ENCODE measurements around the gene KCND1. TPM values are rescaled to one million over a fixed set of nuclear protein-coding genes. Genes with fewer than 3 reads are reported as not detected.

The KCND1 gene
- total RNA-seq, 3 donors from 2014 or later (not counting 1 experiment from before 2014, with no cell fraction given), result 2.7 to 3.6 (median 3.0) TPM

- Histone ChIP-seq H3K27ac (ENCODE audit: low read length) (no peak overlapping the region), H3K27me3 (ENCODE audit: control insufficient read depth, insufficient read depth, low read length) (no peaks in the 10 kb centered on the region), H3K4me1 (ENCODE audit: control insufficient read depth, insufficient read depth, low read length) (peaks cover 22% of the 10 kb centered on the region), H3K36me3 (ENCODE audit: control insufficient read depth, insufficient read depth, low read length) (peaks cover 3% of the 10 kb centered on the region), H3K4me3 (ENCODE audit: low read length) (no peak overlapping the region), H3K9me3 (ENCODE audit: control insufficient read depth, insufficient read depth, low read length) (no peaks in the 10 kb centered on the region)
- DNase-seq, result no peak
- ATAC-seq, result no peak
- Mint-ChIP-seq H3K4me3 (no peak overlapping the region), H3K4me1 (peaks cover 12 to 21% of the 10 kb centered on the region in 2 donors), H3K27me3 (ENCODE audit: low read depth in 2 of 2) (no peaks in the 10 kb centered on the region), H3K36me3 (no peaks in the 10 kb centered on the region), H3K9me3 (no peaks in the 10 kb centered on the region), H3K27ac (peak overlapping the region in 1 of 2 donors; percentile 70)
- 100% methylated on average over 2 of the region's 5 CpGs for WGBS (ENCODE audit: insufficient coverage)
- intact Hi-C loops (cut with micrococcal nuclease), result loop anchor here (2.0 to 10.0 kb wide), 2 partner anchors 39 to 89 kb away; partner anchors contain the start of genes PIM2, SLC35A2 and TFE3
- TF ChIP-seq, protein P1, sequence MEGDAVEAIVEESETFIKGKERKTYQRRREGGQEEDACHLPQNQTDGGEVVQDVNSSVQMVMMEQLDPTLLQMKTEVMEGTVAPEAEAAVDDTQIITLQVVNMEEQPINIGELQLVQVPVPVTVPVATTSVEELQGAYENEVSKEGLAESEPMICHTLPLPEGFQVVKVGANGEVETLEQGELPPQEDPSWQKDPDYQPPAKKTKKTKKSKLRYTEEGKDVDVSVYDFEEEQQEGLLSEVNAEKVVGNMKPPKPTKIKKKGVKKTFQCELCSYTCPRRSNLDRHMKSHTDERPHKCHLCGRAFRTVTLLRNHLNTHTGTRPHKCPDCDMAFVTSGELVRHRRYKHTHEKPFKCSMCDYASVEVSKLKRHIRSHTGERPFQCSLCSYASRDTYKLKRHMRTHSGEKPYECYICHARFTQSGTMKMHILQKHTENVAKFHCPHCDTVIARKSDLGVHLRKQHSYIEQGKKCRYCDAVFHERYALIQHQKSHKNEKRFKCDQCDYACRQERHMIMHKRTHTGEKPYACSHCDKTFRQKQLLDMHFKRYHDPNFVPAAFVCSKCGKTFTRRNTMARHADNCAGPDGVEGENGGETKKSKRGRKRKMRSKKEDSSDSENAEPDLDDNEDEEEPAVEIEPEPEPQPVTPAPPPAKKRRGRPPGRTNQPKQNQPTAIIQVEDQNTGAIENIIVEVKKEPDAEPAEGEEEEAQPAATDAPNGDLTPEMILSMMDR (IDR thresholded peaks at IDR 0.05), result no peak
These were observed 32.1 kb upstream of the KCND1 start for GRCh38 chrX:49003696-49004095.

DNA sequence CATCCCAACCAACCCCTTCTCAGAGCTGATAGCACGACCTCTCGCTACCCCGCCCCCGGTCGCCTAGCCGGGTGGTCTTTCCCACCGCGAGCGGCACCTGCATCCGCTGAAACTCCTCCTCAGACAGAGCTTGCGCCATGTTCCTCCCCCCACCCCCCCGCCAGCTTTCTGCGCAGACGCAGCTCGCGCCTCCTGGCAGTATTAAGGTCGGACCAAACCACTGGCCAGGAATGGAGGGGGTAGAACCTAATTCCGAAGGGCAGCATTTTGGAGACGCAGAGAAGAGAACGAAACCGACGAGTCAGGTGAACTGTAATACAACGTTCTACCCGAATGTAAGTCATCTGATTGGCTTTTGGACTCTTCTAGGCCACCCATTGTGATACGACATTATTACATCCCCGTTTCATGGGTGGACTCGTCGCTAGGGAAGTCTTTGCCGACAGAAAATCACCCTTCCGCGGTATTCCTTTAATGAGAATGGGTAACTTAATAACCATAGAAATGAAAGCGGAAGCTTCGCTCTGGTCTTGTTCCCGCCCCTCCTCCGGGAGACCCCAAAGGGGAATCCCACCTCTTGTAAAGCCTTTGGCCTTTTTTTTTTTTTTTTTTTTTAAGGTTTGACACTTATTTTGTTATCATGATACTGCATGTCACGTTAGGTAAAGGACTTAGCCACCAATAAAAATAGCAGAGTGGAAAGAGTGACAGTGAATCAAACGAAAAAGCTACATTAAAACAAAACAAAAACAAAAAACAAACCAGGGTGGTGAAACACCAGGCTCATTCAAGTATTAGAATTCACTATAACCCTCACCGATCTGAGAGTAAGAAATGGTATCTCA is 30.7 kb upstream of the KCND1 start, which contains the start of gene GRIPAP1:
GRIPAP1 (minus strand) TSS at position 174 of the 845 bp plus-strand sequence; CDS start at position 139, 35 bp downstream.
- Histone ChIP-seq H3K36me3 (ENCODE audit: control insufficient read depth, insufficient read depth, low read length) (peaks cover 7% of the 10 kb centered on the region), H3K4me3 (ENCODE audit: low read length) (peak within 1 kb of the TSS; percentile 98), H3K27ac (ENCODE audit: low read length) (peak within 1 kb of the TSS; percentile 99), H3K4me1 (ENCODE audit: control insufficient read depth, insufficient read depth, low read length) (peaks cover 22% of the 10 kb centered on the region), H3K27me3 (ENCODE audit: control insufficient read depth, insufficient read depth, low read length) (no peaks in the 10 kb centered on the region), H3K9me3 (ENCODE audit: control insufficient read depth, insufficient read depth, low read length) (no peaks in the 10 kb centered on the region)
- DNase-seq, result peak; percentile 67 to 94
- no peaks in the 10 kb centered on the region for H3K36me3 Mint-ChIP-seq
- WGBS (ENCODE audit: insufficient coverage), result 0% methylated on average over 24 of the region's 38 CpGs
- H3K27me3 Mint-ChIP-seq (ENCODE audit: low read depth in 2 of 2), result no peaks in the 10 kb centered on the region
- TF ChIP-seq, protein P1 (IDR thresholded peaks at IDR 0.05), result no peak
- H3K27ac Mint-ChIP-seq, result peak within 1 kb of the TSS; percentile 97 to 99
- intact Hi-C loops (cut with micrococcal nuclease), result loop anchor here (1.0 to 10.0 kb wide), 3 partner anchors 40 to 88 kb away; partner anchors contain the start of genes PIM2, SLC35A2 and TFE3
- peaks cover 16 to 35% of the 10 kb centered on the region in 2 donors for H3K4me1 Mint-ChIP-seq
- peak; percentile 77 to 89 (median 78) for ATAC-seq
- H3K9me3 Mint-ChIP-seq, result no peaks in the 10 kb centered on the region
- H3K4me3 Mint-ChIP-seq, result peak within 1 kb of the TSS; percentile 97

GRCh38 chrX:49001521-49002090 is 30.0 kb upstream of the KCND1 start:
- Histone ChIP-seq H3K27ac (ENCODE audit: low read length) (peak overlapping the region; percentile 99), H3K9me3 (ENCODE audit: control insufficient read depth, insufficient read depth, low read length) (no peaks in the 10 kb centered on the region), H3K27me3 (ENCODE audit: control insufficient read depth, insufficient read depth, low read length) (no peaks in the 10 kb centered on the region), H3K4me1 (ENCODE audit: control insufficient read depth, insufficient read depth, low read length) (peaks cover 22% of the 10 kb centered on the region), H3K4me3 (ENCODE audit: low read length) (peak overlapping the region; percentile 98), H3K36me3 (ENCODE audit: control insufficient read depth, insufficient read depth, low read length) (peaks cover 13% of the 10 kb centered on the region)
- Mint-ChIP-seq H3K36me3 (no peaks in the 10 kb centered on the region), H3K27ac (peak overlapping the region; percentile 97 to 99), H3K4me3 (peak overlapping the region; percentile 97), H3K27me3 (ENCODE audit: low read depth in 2 of 2) (no peaks in the 10 kb centered on the region), H3K4me1 (peaks cover 19 to 37% of the 10 kb centered on the region in 2 donors), H3K9me3 (no peaks in the 10 kb centered on the region)
- TF ChIP-seq, protein P1 (IDR thresholded peaks at IDR 0.05), result no peak
- peak; percentile 52 to 84 for DNase-seq
- intact Hi-C loops (cut with micrococcal nuclease), result loop anchor here (1.0 to 10.0 kb wide), 3 partner anchors 41 to 87 kb away; partner anchors contain the start of genes PIM2, SLC35A2 and TFE3
- 2% methylated on average over 17 of the region's 17 CpGs for WGBS (ENCODE audit: insufficient coverage)
- peak; percentile 49 to 74 (median 61) for ATAC-seq

Measured in natural killer cell (primary cell).